CD4-positive, alpha-beta T cell treated with Interleukin-2 at 100 ng/mL for 4 hours (primary cell): Measurements from ENCODE around the gene LRRC26.

Experiments used
- DNase-seq: peaks from one replicate; pipeline ENCODE4 v3.0.0-alpha.2; 2020; ENCODE audit warnings: low spot score

Gene LRRC26

DNA sequence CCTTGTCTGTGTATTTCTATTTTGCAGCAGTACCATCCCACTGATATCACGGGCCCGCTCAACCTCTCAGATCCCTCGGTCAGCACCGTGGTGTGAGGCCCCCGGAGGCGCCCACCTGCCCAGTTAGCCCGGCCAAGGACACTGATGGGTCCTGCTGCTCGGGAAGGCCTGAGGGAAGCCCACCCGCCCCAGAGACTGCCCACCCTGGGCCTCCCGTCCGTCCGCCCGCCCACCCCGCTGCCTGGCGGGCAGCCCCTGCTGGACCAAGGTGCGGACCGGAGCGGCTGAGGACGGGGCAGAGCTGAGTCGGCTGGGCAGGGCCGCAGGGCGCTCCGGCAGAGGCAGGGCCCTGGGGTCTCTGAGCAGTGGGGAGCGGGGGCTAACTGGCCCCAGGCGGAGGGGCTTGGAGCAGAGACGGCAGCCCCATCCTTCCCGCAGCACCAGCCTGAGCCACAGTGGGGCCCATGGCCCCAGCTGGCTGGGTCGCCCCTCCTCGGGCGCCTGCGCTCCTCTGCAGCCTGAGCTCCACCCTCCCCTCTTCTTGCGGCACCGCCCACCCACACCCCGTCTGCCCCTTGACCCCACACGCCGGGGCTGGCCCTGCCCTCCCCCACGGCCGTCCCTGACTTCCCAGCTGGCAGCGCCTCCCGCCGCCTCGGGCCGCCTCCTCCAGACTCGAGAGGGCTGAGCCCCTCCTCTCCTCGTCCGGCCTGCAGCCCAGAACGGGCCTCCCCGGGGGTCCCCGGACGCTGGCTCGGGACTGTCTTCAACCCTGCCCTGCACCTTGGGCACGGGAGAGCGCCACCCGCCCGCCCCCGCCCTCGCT is 1.9 kb downstream of the LRRC26 start:
- DNase-seq: no peak

DNA sequence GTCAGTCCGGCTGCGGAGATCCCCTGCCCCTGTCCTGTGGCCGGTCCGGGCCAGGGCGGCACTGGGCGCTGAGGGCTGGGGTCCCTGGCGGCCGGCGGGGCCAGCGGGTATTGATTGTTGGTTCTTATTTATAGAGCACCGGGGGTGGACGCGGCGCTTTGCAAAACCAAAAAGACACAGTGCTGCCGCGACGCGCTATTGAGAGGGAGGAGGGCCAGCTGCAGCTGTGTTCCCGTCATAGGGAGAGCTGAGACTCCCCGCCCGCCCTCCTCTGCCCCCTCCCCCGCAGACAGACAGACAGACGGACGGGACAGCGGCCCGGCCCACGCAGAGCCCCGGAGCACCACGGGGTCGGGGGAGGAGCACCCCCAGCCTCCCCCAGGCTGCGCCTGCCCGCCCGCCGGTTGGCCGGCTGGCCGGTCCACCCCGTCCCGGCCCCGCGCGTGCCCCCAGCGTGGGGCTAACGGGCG is 2.5 kb downstream of the LRRC26 start:
- no peak for DNase-seq

DNA sequence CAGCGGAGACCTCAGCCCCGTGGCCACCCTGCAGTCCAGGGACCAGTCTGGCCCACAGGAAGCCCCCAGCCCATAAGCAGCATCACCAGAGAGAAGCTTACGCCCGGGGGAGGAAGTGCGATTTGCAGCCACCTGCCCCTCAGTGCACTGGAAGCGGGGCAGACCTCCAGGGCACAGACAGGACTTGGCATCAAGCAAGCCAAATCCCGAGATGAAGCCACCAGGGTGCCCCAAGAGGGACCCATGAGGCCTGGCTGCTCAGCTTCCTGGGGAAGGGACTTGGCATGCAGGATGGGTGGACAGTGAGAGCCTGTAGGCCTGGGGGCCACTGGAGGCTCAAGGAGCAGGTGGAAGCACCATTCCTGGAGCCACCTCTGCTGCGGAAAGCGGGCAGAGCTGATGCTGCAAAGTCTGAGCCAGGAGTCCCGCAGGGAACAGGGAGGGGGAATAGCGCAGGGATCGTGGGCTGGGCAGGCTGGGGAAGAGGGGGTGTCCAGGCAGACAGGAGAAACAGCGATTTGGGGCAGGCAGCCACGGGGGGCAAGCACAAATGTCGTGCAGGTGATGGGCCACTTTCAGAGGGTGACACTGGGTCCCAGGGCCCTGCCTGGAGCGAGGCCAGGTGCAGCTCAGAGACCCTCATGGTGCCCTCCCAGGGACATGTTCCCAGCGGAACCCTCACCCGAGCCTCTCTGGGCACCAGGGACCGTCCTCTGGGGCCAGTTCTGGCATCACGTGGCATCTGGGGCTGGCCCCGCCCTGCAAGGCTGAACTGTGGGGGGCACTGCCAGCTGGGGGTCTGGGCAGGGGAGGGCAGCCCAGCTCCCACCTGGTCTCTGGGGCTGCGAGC is 3.2 kb downstream of the LRRC26 start:
- DNase-seq: no peak

DNA sequence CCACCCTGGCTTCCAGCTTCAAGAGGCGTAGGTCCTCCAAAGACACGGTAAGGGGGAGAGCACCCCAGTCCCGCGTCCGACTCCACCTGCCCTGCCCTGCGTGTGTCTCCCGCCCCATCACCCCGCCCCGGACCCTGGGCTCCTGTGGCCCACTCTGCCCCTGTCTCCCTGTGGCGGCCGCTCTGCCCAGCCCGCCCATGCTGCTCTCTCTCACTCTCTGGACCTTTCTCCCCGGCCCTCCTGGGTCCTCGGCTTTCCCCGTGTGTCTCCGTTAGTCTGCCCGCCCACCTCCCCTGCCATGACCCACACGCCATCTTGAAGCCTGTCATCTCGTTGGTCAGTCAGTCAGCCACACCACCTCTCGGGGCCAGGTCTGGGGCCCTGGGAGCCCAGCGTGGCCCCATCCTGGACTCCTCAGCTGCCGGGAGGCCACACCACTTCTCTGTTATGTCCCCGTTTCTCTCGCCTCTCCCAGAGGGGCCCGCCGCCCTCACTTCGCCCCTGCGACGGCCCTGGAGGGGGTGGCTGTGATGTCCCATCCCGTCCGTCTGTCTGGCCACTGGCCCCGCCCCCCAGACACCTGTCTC is 4.5 kb downstream of the LRRC26 start:
- no peak for DNase-seq

DNA sequence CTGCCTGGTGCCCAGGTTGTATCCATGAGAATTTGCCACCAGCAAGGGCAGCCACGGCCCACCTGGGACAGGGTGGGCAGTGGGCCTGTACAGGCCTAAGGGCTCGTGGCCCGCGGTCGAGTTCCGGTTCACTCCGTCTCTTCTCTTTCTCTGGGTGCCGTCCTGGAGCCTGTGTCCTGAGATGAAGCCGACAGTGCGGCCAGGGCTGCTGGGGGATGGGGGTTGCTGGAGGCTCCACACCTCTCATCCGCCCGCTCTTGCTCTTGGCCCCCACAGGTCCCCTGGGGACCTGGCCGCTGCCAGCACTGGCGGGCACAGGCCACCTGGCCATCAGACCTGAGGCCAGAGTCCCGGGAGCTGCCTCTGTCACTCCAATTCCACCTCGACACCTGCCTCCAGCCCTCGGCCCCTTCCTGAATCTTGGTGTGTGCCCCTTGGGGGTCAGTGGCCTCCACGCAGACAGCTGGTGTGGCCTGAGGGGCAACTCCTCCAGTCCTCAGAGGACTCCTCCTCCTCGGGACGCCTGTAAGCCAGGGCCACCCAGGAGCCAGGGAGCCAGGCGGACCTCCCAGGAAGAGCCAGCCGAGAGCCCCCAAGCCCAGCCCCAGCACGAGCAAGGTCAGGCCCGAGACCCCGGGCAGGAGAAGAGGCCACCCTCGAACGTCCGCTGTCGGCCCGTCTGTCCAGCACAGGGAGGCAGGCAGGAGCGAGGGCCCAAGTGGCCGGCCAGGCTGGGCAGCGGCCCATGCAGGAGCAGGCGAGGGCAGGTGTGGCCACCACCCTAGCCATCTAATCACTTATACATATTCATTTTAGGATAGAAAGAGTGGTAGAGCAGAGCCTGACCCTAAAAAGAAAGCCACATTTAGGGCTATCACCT is 5.2 kb downstream of the LRRC26 start:
- DNase-seq: no peak

DNA sequence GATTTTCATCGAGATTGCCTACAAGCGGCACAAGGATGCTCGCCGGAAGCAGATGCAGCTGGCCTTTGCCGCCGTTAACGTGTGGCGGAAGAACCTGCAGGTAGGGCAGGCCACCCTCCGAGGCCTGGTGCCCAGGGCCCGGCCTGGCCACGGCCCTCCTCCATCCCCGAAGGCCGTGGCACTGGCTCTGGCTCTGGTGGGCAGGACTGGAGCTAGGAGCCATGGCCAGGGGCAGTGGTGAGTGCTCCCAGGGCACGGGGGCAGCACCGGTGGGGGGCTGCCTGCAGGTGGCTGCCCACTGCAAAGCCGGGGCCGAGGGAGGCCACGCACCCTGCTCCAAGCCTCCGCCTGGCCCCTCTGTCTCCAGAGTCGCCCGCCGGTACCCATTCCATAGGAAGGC is 6.0 kb downstream of the LRRC26 start:
- DNase-seq: no peak

DNA sequence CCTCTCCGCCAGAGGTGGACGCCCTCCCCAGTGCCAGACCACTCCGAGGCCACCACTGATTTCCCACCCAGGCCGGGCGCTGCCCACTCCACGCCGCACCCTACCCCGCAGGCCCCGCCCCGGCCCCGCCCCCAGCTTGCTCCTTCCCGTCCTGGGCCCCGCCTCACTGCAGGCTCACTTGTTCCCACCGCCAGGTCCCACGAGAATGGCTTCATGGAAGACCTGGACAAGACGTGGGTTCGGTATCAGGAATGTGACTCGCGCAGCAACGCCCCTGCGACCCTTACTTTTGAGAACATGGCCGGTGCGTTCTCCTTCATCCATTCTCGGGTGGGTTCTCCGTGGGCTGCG is 6.5 kb downstream of the LRRC26 start:
- no peak for DNase-seq

DNA sequence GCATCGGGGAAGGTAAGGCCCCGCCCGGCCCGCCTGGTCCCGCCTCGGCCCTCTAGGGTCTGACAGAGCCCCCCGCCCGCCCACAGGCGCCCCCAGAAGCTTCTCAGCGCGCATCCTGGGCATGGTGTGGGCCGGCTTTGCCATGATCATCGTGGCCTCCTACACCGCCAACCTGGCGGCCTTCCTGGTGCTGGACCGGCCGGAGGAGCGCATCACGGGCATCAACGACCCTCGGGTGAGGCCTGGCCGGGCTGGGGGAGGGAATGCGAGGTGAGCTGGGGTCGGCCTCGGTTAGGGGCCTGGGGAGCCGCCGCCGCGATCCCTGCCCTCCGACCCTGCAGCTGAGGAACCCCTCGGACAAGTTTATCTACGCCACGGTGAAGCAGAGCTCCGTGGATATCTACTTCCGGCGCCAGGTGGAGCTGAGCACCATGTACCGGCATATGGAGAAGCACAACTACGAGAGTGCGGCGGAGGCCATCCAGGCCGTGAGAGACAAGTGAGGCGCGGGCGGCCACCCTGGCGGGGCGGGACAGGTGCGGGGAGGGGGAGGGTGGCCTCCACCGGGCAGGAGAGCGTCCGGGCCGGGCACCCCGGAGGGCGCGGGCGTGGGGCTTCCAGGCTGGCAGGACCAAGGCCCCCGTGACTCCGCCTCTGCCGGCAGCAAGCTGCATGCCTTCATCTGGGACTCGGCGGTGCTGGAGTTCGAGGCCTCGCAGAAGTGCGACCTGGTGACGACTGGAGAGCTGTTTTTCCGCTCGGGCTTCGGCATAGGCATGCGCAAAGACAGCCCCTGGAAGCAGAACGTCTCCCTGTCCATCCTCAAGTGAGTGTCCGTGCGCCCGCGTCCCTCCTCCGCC is 7.1 kb downstream of the LRRC26 start:
- DNase-seq: no peak

DNA sequence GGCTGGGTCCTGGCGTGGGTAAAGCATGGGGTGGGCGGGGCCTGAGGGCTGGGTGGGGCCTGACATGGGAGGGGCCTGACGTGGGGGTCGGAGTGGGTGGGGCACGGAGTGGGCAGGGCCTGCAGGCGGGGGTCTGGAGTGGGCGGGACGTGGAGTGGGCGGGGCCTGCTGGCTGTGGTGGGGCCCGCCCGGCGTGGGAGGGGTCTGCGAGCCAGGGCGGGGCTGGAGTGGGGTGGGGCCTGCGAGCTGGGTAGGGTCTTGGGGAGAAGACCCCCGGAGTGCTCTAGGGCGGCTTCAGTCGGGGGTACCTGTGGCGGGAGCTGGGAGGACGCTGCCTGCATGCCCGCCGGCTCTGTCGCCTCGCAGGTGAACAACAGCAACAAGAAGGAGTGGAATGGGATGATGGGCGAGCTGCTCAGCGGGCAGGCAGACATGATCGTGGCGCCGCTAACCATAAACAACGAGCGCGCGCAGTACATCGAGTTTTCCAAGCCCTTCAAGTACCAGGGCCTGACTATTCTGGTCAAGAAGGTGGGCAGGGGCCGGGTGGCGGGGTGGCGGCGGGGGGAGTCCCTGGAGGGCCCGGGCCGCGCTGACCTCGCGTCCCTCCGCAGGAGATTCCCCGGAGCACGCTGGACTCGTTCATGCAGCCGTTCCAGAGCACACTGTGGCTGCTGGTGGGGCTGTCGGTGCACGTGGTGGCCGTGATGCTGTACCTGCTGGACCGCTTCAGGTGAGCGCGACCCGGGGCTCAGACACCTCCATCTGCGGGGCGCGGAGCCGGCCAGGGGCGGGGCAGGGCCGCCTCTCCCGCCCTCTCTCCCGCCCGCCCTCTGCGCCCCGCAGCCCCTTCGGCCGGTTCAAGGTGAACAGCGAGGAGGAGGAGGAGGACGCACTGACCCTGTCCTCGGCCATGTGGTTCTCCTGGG is 8.0 kb downstream of the LRRC26 start:
- DNase-seq: no peak

DNA sequence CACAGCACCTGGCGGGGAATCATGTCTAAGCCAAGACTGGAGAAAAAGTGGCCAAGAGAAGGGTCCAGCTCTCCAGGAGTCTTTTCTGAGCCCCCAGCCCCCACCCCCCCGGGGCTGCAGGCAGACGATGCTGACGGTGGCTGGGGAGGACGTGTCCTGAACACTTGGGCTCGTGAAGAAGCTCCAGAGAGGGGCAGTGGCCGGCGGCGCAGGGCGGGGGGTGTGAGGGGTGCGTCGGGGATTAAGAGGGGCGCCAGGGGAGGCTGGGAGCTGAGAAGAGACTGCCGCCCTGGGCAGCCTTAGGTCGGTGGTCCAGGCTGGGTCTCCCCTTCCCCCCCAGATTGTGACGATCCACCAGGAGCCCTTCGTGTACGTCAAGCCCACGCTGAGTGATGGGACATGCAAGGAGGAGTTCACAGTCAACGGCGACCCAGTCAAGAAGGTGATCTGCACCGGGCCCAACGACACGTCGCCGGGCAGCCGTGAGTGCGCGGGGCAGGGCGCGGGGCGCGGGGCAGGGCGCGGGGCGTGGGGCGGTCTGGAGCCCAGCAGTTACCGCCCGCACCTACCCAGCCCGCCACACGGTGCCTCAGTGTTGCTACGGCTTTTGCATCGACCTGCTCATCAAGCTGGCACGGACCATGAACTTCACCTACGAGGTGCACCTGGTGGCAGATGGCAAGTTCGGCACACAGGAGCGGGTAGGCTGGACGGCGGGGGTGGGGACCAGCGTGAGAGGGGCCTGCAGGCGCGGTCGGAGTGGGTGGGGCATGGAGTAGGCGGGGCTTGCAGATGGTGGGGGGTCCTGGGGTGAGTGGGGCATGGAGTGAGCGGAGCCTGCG is 8.9 kb downstream of the LRRC26 start:
- no peak for DNase-seq

DNA sequence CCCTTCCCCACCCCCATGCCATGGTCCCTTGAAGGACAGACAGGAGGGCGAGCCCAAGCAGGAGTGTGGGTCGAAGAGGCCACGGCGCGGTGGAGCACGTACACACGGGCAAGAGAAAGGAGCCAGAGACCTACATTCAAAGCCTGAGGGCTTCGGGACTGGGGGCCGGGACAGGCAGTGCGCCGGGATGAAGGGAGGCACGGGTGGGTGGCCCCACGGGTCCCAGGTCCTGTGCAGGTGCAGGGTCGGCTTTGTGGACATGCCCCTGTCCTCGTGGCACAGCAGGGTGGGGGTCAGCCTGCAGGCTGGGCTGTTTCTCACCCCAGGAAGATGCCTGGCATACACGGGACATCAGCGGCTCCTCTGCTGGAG is 9.8 kb downstream of the LRRC26 start:
- DNase-seq: no peak

DNA sequence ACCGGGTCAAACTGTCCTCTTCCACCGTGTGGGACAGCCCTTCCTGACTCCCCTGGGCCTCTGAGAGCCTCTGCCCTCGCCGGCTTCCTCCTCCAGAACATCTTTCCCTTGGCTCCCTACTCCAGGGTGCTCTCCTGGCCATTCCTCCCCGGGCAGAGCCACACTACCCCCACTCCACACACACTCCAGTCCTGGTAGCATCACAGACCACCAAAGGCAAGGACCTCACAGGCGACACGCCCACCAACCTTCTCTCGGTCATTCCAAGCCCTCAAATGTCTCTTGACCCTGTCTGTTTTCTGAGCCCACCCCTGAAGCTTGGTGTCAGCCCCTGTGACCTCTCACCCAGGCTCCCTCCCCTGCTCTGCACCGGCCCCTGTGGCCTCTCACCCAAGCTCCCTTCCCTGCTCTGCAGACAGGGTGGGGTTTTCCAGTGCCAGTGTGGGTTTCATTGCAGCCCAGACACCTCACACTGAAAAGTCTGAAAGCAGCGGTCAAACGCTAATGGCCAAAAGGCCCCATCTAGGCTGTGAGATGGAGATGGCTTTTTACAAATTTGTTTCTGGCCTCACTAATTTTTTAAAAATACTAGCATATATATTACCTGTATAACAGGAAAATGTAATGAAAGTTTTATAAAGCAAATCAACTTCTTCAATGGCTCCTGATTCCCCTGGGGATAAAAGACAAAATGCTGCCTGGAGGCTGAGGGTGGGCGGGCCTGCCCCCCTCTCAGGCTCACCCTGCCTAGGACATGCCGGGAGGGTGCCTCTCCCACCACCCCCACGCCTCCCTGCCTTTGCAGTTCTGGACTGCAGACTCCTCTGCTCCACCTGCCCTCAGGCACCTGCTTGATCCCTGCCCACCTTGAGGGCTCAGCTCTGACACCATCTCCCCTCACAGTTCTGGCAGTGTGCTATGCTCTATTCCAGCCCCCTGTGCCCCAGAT is 10.5 kb downstream of the LRRC26 start:
- DNase-seq: no peak

DNA sequence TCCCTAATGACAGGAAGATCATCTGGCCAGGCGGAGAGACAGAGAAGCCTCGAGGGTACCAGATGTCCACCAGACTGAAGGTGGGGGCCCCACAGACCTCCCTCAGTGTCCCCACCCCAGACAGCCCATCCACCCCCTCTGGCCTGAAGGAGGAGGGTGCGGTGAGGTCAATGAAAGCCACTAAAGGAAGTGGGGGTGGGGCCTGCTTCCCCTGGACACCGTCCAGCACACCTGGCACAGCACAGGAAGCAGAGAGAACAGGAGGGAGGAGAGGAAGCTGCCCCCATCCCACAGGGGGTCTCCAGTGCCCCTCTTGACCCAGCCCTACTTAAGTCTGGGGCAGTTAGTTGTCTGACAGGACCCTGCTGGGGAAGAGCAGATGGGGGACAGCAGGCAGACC is 11.2 kb downstream of the LRRC26 start:
- DNase-seq: no peak

DNA sequence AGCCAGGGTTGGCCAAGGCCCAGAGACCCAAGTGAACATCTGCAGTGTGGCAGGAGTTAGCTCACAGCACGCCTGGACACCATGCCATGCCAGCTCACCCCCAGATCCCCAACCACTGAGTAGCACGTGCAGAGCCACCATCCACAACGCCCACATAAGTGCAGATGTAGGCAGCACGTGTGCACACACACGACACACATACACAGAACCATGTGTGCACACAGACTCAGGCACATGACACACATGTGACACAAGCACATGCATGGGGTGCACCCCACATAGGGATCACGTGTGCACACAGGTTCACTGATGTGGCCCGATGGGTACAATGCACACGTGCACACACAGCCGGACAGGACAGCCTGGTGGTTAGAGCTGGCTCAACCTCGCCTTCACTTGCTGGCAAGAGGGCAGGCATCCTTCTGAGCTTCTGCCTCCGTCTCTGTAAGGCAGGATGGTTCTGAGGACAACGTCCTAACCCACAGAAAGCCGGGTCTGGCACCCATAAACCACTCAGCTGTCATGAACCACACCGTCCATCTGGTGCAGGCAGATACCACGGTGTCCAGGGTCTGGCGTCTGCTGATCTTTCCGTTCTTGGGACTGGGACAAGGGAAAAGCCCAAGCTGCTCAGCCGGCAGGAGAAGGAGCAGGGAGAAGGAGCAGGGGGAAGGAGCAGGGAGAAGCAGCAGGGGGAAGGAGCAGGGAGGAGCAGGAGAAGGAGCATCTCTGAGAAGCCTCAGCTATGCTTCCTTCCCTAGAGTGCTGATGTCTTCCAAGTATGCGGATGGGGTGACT is 12.0 kb downstream of the LRRC26 start:
- DNase-seq: no peak

DNA sequence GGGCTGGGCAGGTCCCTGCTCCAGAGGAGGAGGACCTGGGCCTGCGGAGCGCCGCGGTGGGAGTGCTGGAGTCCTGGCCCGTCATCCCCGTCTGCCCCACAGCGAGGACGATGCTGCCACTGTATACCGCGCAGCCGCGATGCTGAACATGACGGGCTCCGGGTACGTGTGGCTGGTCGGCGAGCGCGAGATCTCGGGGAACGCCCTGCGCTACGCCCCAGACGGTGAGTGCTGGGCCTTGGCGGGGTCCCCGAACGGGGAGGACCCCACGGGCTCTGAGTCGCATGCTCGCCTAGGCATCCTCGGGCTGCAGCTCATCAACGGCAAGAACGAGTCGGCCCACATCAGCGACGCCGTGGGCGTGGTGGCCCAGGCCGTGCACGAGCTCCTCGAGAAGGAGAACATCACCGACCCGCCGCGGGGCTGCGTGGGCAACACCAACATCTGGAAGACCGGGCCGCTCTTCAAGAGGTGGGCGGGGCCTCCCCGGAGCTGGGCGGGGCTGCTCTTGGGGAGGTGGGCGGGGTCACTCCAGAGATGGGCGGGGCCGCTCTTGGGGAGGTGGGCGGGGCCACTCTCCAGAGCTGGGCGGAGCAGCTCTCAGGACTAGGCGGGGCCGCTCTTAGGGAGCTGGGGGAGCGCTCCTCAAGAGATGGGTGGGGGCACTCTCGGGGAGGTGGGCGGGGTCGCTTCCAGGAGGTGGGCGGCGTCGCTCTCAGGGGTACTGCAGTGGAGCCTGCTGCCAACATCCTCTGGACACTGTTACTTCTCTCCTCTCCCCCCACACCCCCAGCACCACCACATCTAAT is 13.1 kb downstream of the LRRC26 start:
- peak; percentile 41 for DNase-seq

DNA sequence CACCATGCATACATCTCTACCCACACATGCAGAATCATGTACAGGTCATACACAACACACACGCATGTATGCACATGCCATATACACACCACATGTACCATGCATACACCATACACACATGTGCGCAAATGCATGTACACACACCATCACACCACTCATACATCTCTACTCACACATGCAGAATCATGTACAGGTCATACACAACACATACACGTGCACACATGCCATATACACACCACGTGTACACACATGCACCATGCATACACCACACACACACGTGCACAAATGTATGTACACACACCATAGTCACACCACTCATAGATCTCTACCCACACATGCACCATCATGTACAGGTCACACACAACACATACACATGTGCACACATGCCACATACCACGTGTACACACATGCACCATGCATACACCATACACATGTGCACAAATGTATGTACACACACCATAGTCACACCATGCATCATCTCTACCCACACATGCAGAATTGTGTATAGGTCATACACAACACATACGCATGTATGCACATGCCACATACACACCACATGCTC is 16.9 kb downstream of the LRRC26 start:
- no peak for DNase-seq
